GM21526 (cell line): ENCODE measurements around the gene ROR1.

ENCODE experiments used
- ATAC-seq: cut with Tn5 transposase; IDR thresholded peaks from one replicate; pipeline ENCODE4 v1.9.1; 2021; ENCODE audit warnings: moderate library complexity; ENCODE audit not compliant: unreplicated experiment, low FRiP score

Gene ROR1

GRCh38 chr1:63902844-63903589, 129.2 kb downstream of the ROR1 start:
- no peak for ATAC-seq

GRCh38 chr1:63903947-63904610, 130.3 kb downstream of the ROR1 start:
- ATAC-seq: no peak

GRCh38 chr1:63904826-63905225, 131.0 kb downstream of the ROR1 start:
- no peak for ATAC-seq

GRCh38 chr1:63906047-63906704, 132.4 kb downstream of the ROR1 start:
- ATAC-seq: no peak

GRCh38 chr1:63907051-63907450, 133.2 kb downstream of the ROR1 start:
- no peak for ATAC-seq

- no peak for ATAC-seq
These were observed 134.2 kb downstream of the ROR1 start for GRCh38 chr1:63908016-63908415.

GRCh38 chr1:63909526-63909925, 135.7 kb downstream of the ROR1 start:
- ATAC-seq: no peak

- no peak for ATAC-seq
These were observed 137.2 kb downstream of the ROR1 start for GRCh38 chr1:63911049-63911448.

- no peak for ATAC-seq
These were observed 138.8 kb downstream of the ROR1 start for GRCh38 chr1:63912643-63913042.

- ATAC-seq: no peak
These were observed 139.7 kb downstream of the ROR1 start for GRCh38 chr1:63913533-63913932.

GRCh38 chr1:63914241-63914640, 140.4 kb downstream of the ROR1 start:
- ATAC-seq: no peak

GRCh38 chr1:63914706-63915105, 140.9 kb downstream of the ROR1 start:
- no peak for ATAC-seq

- ATAC-seq: no peak
These were observed 141.3 kb downstream of the ROR1 start for GRCh38 chr1:63915121-63915520.

GRCh38 chr1:63916485-63917360, 142.9 kb downstream of the ROR1 start:
- ATAC-seq: no peak

GRCh38 chr1:63917571-63918417, 144.0 kb downstream of the ROR1 start:
- no peak for ATAC-seq

- no peak for ATAC-seq
These were observed 144.7 kb downstream of the ROR1 start for GRCh38 chr1:63918418-63918945.

GRCh38 chr1:63920154-63921117, 146.6 kb downstream of the ROR1 start:
- ATAC-seq: no peak

- ATAC-seq: no peak
These were observed 147.5 kb downstream of the ROR1 start for GRCh38 chr1:63921359-63921758.
